ENCODE data around the gene ZKSCAN2. TPM values are rescaled to one million over a fixed set of nuclear protein-coding genes. Genes with fewer than 3 reads are reported as not detected.

ZKSCAN2 gene
- total and polyA plus RNA-seq, 10 donors = 0.74 to 6.0 (median 4.1) TPM

- intact Hi-C loops (cut with DNase I; ENCODE audit: low total_unique reads) = no loop called here
- Histone ChIP-seq H3K27me3 (replicated peaks in 1 of 7) (no peaks in the 10 kb centered on the region), H3K27ac (no peak overlapping the region), H3K4me3 (no peak overlapping the region), H3K9me3 (no peaks in the 10 kb centered on the region), H3K36me3 (no peaks in the 10 kb centered on the region), H3K4me1 (no peaks in the 10 kb centered on the region)
- 83 to 94% (median 89%) methylated on average over 3 to 17 of the region's 17 CpGs for WGBS, 5 donors
- no peak for DNase-seq
- TF ChIP-seq CTCF (IDR thresholded peaks at IDR 0.05 in 8 of 11, conservative IDR thresholded peaks at IDR 0.05 in 3 of 11) = no peak
- TF ChIP-seq POLR2A (IDR thresholded peaks at IDR 0.05) = no peak
- no peak for TF ChIP-seq POLR2AphosphoS5 (IDR thresholded peaks at IDR 0.05)
Observed at GRCh38 chr16:25217112-25217511, 40.5 kb downstream of the ZKSCAN2 start.

- no peaks in the 10 kb centered on the region for H3K9me3 ChIP-seq
- no peak for TF ChIP-seq CTCF (IDR thresholded peaks at IDR 0.05 in 8 of 11, conservative IDR thresholded peaks at IDR 0.05 in 3 of 11)
- no peak for TF ChIP-seq POLR2A (IDR thresholded peaks at IDR 0.05)
- no peak for TF ChIP-seq POLR2AphosphoS5 (IDR thresholded peaks at IDR 0.05)
- 72 to 84% (median 81%) methylated on average over 6 of the region's 6 CpGs for WGBS, 5 donors
- no peaks in the 10 kb centered on the region for H3K27me3 ChIP-seq (replicated peaks in 1 of 7)
- DNase-seq = no peak
- H3K36me3 ChIP-seq = no peaks in the 10 kb centered on the region
- no peak overlapping the region for H3K4me3 ChIP-seq
- no peak overlapping the region for H3K27ac ChIP-seq
- intact Hi-C loops (cut with DNase I; ENCODE audit: low total_unique reads) = no loop called here
- H3K4me1 ChIP-seq = no peaks in the 10 kb centered on the region
Observed at GRCh38 chr16:25213709-25214397, 43.8 kb downstream of the ZKSCAN2 start.

- no peak overlapping the region for H3K4me3 ChIP-seq
- no peak overlapping the region for H3K27ac ChIP-seq
- H3K36me3 ChIP-seq = no peaks in the 10 kb centered on the region
- intact Hi-C loops (cut with DNase I; ENCODE audit: low total_unique reads) = no loop called here
- no peaks in the 10 kb centered on the region for H3K27me3 ChIP-seq (replicated peaks in 1 of 7)
- DNase-seq = no peak
- TF ChIP-seq POLR2A (IDR thresholded peaks at IDR 0.05) = no peak
- TF ChIP-seq CTCF (IDR thresholded peaks at IDR 0.05 in 8 of 11, conservative IDR thresholded peaks at IDR 0.05 in 3 of 11) = no peak
- no peak for TF ChIP-seq POLR2AphosphoS5 (IDR thresholded peaks at IDR 0.05)
- H3K4me1 ChIP-seq = no peaks in the 10 kb centered on the region
- no peaks in the 10 kb centered on the region for H3K9me3 ChIP-seq
- 84 to 98% (median 90%) methylated on average over 2 of the region's 2 CpGs for WGBS, 5 donors
Observed at GRCh38 chr16:25212636-25213035, 45.0 kb downstream of the ZKSCAN2 start.

GRCh38 chr16:25210758-25211157, 46.9 kb downstream of the ZKSCAN2 start:
- Histone ChIP-seq H3K4me1 (no peaks in the 10 kb centered on the region), H3K9me3 (no peaks in the 10 kb centered on the region), H3K36me3 (no peaks in the 10 kb centered on the region), H3K27me3 (replicated peaks in 1 of 7) (no peaks in the 10 kb centered on the region), H3K4me3 (no peak overlapping the region), H3K27ac (no peak overlapping the region)
- 12 to 30% (median 24%) methylated on average over 4 of the region's 4 CpGs for WGBS, 5 donors
- TF ChIP-seq CTCF (IDR thresholded peaks at IDR 0.05 in 8 of 11, conservative IDR thresholded peaks at IDR 0.05 in 3 of 11) (no peak), POLR2AphosphoS5 (IDR thresholded peaks at IDR 0.05) (no peak), POLR2A (IDR thresholded peaks at IDR 0.05) (no peak)
- DNase-seq = no peak
- intact Hi-C loops (cut with DNase I; ENCODE audit: low total_unique reads) = no loop called here

Data from spleen (tissue), 11 donors.